Natural killer cell treated with Interleukin-12 subunit alpha and Interleukin-12 subunit beta and Interleukin-15 and Interleukin-18, amount 100 ng/mL, for 72 hours (primary cell): ENCODE data around the gene JUNB. TPM values are rescaled to one million over a fixed set of nuclear protein-coding genes. Genes with fewer than 3 reads are reported as not detected.

Experiments
- ATAC-seq, 2 donors: fragments of 150-1000 bp; cut with Tn5 transposase in 1 of 2; sonication (Bioruptor Pico), chemical (Tn5 transposase) in 1 of 2; 2 replicates each; pipeline ENCODE4 v1.10.0; 2021
- DNase-seq: peaks from one replicate; pipeline ENCODE4 v3.0.0; 2022; ENCODE audit warnings: low spot score
- H3K27ac Mint-ChIP-seq, 2 donors: 1 replicate in 1 of 2; 2 replicates in 1 of 2; pipeline ENCODE4 v1.8.0; 2022; ENCODE audit warnings: mixed read lengths in 2 of 2, mild to moderate bottlenecking in 1 of 2, moderate library complexity in 1 of 2
- H3K27me3 Mint-ChIP-seq, 2 donors: 1 replicate in 1 of 2; 2 replicates in 1 of 2; pipeline ENCODE4 v1.8.0; 2022; ENCODE audit warnings: mixed read lengths in 2 of 2
- H3K36me3 Mint-ChIP-seq: one replicate; pipeline ENCODE4 v1.8.0; 2022; ENCODE audit warnings: mixed read lengths
- H3K4me1 Mint-ChIP-seq, 2 donors: 1 replicate in 1 of 2; 2 replicates in 1 of 2; pipeline ENCODE4 v1.8.0; 2022; ENCODE audit warnings: low read depth in 2 of 2, mixed read lengths in 2 of 2, mild to moderate bottlenecking in 1 of 2
- H3K4me3 Mint-ChIP-seq: one replicate; pipeline ENCODE4 v1.8.0; 2022; ENCODE audit warnings: mixed read lengths
- H3K9me3 Mint-ChIP-seq: 2 replicates; pipeline ENCODE4 v1.8.0; 2022; ENCODE audit warnings: mixed read lengths
- total RNA-seq, 2 donors: library from RNA; stranded (reverse); gene quantifications; one replicate each; pipeline ENCODE4 v1.2.3, GENCODE V29; 2022

JUNB gene
- total RNA-seq, 2 donors from 2014 or later: 252 to 329 TPM

DNA sequence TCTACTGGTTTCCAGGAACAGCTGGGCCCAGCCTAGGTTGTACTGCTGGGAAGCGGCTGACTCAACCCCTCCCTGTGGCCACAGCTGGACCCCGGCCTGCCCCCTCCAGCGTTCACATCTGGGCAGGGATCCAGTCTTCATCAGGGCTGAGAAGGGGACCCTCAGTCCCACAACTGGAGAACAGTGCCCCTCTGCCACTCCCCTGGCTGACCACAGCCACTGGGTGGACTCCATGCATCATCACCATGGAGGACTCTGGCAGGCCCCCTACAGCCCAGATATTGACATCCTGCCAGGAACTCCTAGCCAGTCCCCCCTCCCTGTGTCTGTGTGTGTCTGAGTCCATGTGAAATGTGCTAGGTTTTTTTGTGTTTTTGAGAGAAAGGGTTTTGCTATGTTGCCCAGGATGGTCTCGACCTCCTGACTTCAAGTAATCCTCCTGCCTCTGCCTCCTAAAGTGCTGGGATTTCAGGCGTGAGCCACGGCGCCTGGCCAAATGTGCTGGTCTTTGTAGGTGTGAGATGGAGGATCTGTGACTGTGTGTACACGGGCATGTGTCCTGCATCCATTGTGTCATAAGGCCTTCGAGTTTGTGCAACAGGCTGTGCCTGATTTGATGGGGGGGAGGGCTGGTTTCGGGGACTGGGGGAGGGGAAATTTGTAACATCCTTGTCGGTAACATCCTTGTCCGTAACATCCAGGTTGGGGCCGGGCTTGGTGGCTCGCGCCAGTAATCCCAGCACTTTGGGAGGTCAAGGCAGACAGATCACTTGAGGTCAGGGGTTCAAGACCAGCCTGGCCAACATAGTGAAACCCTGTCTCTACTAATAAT lies 11.9 kb upstream of the JUNB start:
- peak overlapping the region; percentile 82 to 92 for H3K27ac Mint-ChIP-seq
- H3K36me3 Mint-ChIP-seq: no peaks in the 10 kb centered on the region
- H3K27me3 Mint-ChIP-seq: no peaks in the 10 kb centered on the region
- no peak for DNase-seq
- H3K9me3 Mint-ChIP-seq: no peaks in the 10 kb centered on the region
- H3K4me1 Mint-ChIP-seq: peaks cover 25 to 28% of the 10 kb centered on the region in 2 donors
- H3K4me3 Mint-ChIP-seq: peak overlapping the region; percentile 92
- no peak for ATAC-seq

GRCh38 chr19:12782174-12782423 lies 9.2 kb upstream of the JUNB start:
- Mint-ChIP-seq H3K4me1 (peaks cover 25 to 26% of the 10 kb centered on the region in 2 donors), H3K36me3 (no peaks in the 10 kb centered on the region), H3K9me3 (no peaks in the 10 kb centered on the region), H3K4me3 (peak overlapping the region; percentile 84), H3K27me3 (no peaks in the 10 kb centered on the region), H3K27ac (peak overlapping the region in 1 of 2 donors; percentile 81)
- no peak for DNase-seq
- no peak for ATAC-seq

DNA sequence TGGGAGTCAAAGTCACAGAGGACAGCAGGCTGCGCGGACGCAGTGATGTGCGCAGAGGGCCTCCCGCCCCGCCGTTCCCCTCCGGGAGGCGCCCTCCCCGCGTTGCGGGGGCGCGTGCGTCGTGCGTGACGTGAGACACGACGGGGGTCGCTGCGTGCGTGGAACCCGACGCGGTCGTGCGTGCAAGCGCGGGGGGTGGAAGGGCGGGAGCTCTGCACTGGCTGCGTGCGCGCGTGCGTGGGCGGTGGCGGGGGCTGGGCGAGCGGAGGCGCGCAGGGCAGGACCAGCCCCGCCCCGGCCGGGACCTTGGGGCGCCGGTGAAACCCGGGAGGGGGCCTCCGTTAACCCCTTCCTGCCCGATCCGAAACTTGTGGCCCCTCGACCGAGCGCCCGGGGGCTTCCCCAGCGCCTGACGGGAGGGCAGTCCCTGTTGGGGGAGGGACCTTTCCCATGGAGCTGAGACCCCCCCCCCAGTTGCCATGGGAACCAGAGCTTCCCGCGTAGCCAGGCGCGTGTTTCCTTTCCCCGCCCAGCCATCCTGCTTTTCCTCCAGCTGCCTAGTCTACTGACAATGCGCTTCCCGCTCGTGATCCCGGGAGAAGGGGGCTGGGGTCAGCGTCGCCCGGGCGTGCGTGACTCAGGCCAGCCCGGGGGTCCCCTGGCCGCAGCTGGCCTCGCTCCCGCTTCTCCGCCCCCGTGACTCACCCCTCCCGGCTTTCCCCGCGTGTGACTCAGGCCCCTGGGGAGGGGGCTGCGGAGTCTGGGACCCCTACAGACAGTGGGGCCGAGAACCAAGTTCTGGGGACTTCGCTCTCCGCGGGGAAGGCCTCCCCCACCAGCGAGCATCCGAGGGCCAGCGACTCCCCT lies 8.6 kb upstream of the JUNB start:
- DNase-seq (peak; percentile 92), ATAC-seq (peak; percentile 73 to 83)
- H3K9me3 Mint-ChIP-seq: no peaks in the 10 kb centered on the region
- H3K4me3 Mint-ChIP-seq: peak overlapping the region; percentile 84
- H3K36me3 Mint-ChIP-seq: no peaks in the 10 kb centered on the region
- H3K27me3 Mint-ChIP-seq: no peaks in the 10 kb centered on the region
- peak overlapping the region in 1 of 2 donors; percentile 81 for H3K27ac Mint-ChIP-seq
- peaks cover 21 to 25% of the 10 kb centered on the region in 2 donors for H3K4me1 Mint-ChIP-seq

- Mint-ChIP-seq H3K4me3 (peak overlapping the region; percentile 67), H3K4me1 (peaks cover 18 to 22% of the 10 kb centered on the region in 2 donors), H3K9me3 (no peaks in the 10 kb centered on the region), H3K36me3 (no peaks in the 10 kb centered on the region), H3K27me3 (no peaks in the 10 kb centered on the region), H3K27ac (peak overlapping the region in 1 of 2 donors; percentile 70)
- peak in 1 of 2 donors; percentile 44 for ATAC-seq
- no peak for DNase-seq
These were observed 7.9 kb upstream of the JUNB start for GRCh38 chr19:12783291-12783848.

DNA sequence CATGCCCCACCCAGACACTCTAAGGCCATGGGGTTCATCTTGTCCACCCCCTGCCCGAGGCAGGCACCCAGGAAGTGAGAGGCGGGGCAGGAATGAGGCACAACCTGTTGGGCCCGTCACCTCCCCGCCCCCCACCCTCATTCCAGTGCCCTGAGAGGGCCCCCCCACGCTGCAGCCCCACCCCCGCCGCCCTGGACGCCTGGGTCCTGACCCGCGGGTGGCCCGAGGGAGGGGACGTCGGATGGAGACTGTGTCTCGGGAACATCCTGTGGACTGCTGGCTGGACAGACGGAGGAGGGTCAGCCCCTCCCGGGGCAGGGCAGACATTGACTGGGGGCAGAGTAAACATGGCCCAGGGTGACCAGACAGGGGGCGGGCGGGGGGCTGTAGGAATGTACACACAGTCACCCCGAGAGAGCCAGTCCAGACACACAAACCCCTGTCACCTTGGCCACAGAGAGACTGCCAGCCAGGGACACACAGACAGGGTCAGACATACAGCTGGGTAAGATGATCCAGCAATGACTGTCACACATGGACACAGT lies 7.4 kb upstream of the JUNB start:
- ATAC-seq (no peak), DNase-seq (no peak)
- Mint-ChIP-seq H3K9me3 (no peaks in the 10 kb centered on the region), H3K27me3 (no peaks in the 10 kb centered on the region), H3K4me3 (peak overlapping the region; percentile 67), H3K27ac (peak overlapping the region in 1 of 2 donors; percentile 70), H3K4me1 (peaks cover 18 to 20% of the 10 kb centered on the region in 2 donors), H3K36me3 (no peaks in the 10 kb centered on the region)

- Mint-ChIP-seq H3K4me1 (peaks cover 19% of the 10 kb centered on the region in 2 donors), H3K4me3 (no peak overlapping the region), H3K27ac (no peak overlapping the region), H3K36me3 (no peaks in the 10 kb centered on the region), H3K9me3 (no peaks in the 10 kb centered on the region), H3K27me3 (no peaks in the 10 kb centered on the region)
- DNase-seq: no peak
- ATAC-seq: no peak
These were observed 6.9 kb upstream of the JUNB start for GRCh38 chr19:12784394-12784870.

GRCh38 chr19:12784871-12785430 lies 6.3 kb upstream of the JUNB start:
- peak in 1 of 2 donors; percentile 1 for ATAC-seq
- Mint-ChIP-seq H3K27ac (no peak overlapping the region), H3K27me3 (no peaks in the 10 kb centered on the region), H3K4me3 (no peak overlapping the region), H3K36me3 (no peaks in the 10 kb centered on the region), H3K4me1 (peaks cover 17% of the 10 kb centered on the region in 2 donors), H3K9me3 (no peaks in the 10 kb centered on the region)
- no peak for DNase-seq

- Mint-ChIP-seq H3K36me3 (no peaks in the 10 kb centered on the region), H3K4me3 (no peak overlapping the region), H3K9me3 (no peaks in the 10 kb centered on the region), H3K4me1 (peaks cover 20 to 21% of the 10 kb centered on the region in 2 donors), H3K27ac (no peak overlapping the region), H3K27me3 (no peaks in the 10 kb centered on the region)
- DNase-seq (no peak), ATAC-seq (no peak)
These were observed 5.8 kb upstream of the JUNB start for GRCh38 chr19:12785431-12786031.

DNA sequence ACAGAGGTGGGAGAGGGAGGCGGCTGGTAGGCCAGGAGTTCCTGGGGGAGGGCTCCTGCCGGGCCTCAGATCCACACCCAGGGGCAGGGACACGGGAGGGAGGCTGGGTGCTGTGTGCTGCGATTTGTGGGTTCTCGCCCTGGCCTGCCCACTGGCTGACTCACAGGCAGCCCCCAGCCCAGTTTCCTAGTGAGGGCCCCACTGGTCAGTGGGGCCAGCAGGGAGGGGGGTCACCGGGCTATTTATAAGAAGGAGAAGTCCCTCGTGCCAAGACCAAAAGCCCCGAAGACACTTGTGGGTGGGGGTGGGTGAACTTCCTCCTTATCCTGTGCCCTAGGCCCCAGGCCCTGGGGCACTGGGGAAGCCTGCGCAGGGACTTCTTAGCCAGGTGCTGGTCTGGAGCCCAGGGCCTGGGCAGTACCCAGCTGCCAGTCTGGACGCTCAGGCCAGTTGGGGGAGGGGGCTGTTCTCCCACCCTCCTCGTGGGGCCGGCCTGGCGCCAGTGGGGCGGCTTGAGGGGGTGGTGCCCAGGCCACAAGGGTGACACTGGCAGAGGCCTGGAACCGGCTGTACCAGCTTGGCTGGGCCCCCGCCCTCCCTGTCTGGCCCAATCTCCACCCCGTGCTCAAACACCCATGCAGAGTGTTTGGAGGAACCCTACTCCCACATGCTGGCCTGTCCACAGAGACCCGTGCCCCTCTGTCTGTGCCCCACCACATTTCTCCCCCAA lies 5.0 kb upstream of the JUNB start:
- DNase-seq (no peak), ATAC-seq (no peak)
- Mint-ChIP-seq H3K9me3 (no peaks in the 10 kb centered on the region), H3K27ac (no peak overlapping the region), H3K4me1 (peaks cover 27 to 28% of the 10 kb centered on the region in 2 donors), H3K27me3 (no peaks in the 10 kb centered on the region), H3K36me3 (no peaks in the 10 kb centered on the region), H3K4me3 (no peak overlapping the region)

GRCh38 chr19:12786952-12787351 lies 4.3 kb upstream of the JUNB start:
- ATAC-seq (no peak), DNase-seq (no peak)
- Mint-ChIP-seq H3K4me3 (no peak overlapping the region), H3K27ac (no peak overlapping the region), H3K9me3 (no peaks in the 10 kb centered on the region), H3K36me3 (no peaks in the 10 kb centered on the region), H3K4me1 (peaks cover 20 to 28% of the 10 kb centered on the region in 2 donors), H3K27me3 (no peaks in the 10 kb centered on the region)

- DNase-seq: no peak
- Mint-ChIP-seq H3K27ac (no peak overlapping the region), H3K27me3 (no peaks in the 10 kb centered on the region), H3K36me3 (no peaks in the 10 kb centered on the region), H3K4me1 (peaks cover 17 to 25% of the 10 kb centered on the region in 2 donors), H3K9me3 (no peaks in the 10 kb centered on the region), H3K4me3 (no peak overlapping the region)
- no peak for ATAC-seq
These were observed 3.8 kb upstream of the JUNB start for GRCh38 chr19:12787458-12787857.

DNA sequence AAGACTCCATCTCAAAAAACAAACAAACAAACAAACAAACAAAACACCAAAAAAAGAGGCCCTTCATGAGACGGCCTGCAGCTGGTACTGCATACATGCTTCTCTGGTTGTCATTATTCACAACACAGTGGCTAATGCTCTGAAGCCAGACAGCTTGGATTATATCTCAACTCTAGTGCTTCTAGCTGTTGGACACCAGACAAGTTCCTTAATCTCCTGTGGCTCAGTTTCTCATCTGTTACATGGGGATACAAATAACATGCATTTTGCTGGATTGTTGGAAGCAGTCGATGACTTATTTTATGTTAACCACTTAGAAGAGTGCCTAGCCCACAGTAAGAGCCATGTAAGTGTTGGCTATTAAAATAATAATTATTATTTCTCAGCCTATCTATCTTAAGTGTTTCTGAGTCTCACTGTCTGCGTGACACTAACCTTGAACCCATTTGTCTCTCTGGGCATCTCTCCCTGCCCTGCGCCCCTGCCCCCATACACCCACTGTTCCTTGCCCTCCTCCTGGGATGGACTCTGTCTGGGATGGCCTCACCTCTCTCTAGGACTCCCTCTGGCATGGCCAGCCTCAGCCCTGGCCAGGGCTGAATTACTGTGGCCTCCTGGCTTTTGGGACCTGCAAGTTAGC lies 3.1 kb upstream of the JUNB start:
- Mint-ChIP-seq H3K27me3 (no peaks in the 10 kb centered on the region), H3K4me1 (peaks cover 17 to 25% of the 10 kb centered on the region in 2 donors), H3K27ac (peak overlapping the region; percentile 89 to 95), H3K4me3 (peak overlapping the region; percentile 93), H3K9me3 (no peaks in the 10 kb centered on the region), H3K36me3 (no peaks in the 10 kb centered on the region)
- ATAC-seq: no peak
- no peak for DNase-seq
